Fibroblast of peridontal ligament (primary cell): Measurements from ENCODE around the gene CENPB.

Source experiments
- DNase-seq: peaks from one replicate; pipeline ENCODE4 v3.0.0-alpha.2; 2010; ENCODE audit errors: extremely low read depth

Gene CENPB

GRCh38 chr20:3766422-3767109 lies 20.0 kb downstream of the CENPB start:
- DNase-seq: no peak

- no peak for DNase-seq
Measured at GRCh38 chr20:3765171-3765882, 21.2 kb downstream of the CENPB start.

- DNase-seq: no peak
Measured at GRCh38 chr20:3764659-3765058, 21.9 kb downstream of the CENPB start.

- no peak for DNase-seq
Measured at GRCh38 chr20:3763671-3764601, 22.6 kb downstream of the CENPB start.

- no peak for DNase-seq
Measured at GRCh38 chr20:3760655-3761348, 25.7 kb downstream of the CENPB start.

GRCh38 chr20:3759884-3760283 lies 26.7 kb downstream of the CENPB start:
- DNase-seq: no peak

GRCh38 chr20:3759316-3759823 lies 27.2 kb downstream of the CENPB start:
- no peak for DNase-seq

- no peak for DNase-seq
Measured at GRCh38 chr20:3758566-3758965, 28.0 kb downstream of the CENPB start.

- no peak for DNase-seq
Measured at GRCh38 chr20:3757268-3757667, 29.3 kb downstream of the CENPB start.

- DNase-seq: no peak
Measured at GRCh38 chr20:3755814-3756480, 30.6 kb downstream of the CENPB start.

GRCh38 chr20:3755269-3755668 lies 31.3 kb downstream of the CENPB start:
- DNase-seq: no peak

- DNase-seq: no peak
Measured at GRCh38 chr20:3754276-3754630, 32.3 kb downstream of the CENPB start.

GRCh38 chr20:3753501-3754275 lies 32.9 kb downstream of the CENPB start:
- DNase-seq: no peak

GRCh38 chr20:3753098-3753497 lies 33.4 kb downstream of the CENPB start:
- peak; percentile 78 for DNase-seq

GRCh38 chr20:3752386-3752759 lies 34.2 kb downstream of the CENPB start:
- DNase-seq: no peak

GRCh38 chr20:3751675-3752385 lies 34.7 kb downstream of the CENPB start:
- no peak for DNase-seq

GRCh38 chr20:3751305-3751674 lies 35.2 kb downstream of the CENPB start:
- DNase-seq: no peak

GRCh38 chr20:3749689-3750531 lies 36.6 kb downstream of the CENPB start:
- DNase-seq: no peak
